CD4-positive, alpha-beta T cell treated with Interleukin-15 for 4 hours (primary cell): Measurements from ENCODE around the gene PSMB11.

Experiments used
- DNase-seq: peaks from one replicate; pipeline ENCODE4 v3.0.0-alpha.2; 2020; ENCODE audit warnings: low spot score

PSMB11 gene

GRCh38 chr14:23085458-23085857 is 43.4 kb downstream of the PSMB11 start:
- no peak for DNase-seq

- DNase-seq: no peak
Measured at GRCh38 chr14:23086565-23086964, 44.6 kb downstream of the PSMB11 start.

DNA sequence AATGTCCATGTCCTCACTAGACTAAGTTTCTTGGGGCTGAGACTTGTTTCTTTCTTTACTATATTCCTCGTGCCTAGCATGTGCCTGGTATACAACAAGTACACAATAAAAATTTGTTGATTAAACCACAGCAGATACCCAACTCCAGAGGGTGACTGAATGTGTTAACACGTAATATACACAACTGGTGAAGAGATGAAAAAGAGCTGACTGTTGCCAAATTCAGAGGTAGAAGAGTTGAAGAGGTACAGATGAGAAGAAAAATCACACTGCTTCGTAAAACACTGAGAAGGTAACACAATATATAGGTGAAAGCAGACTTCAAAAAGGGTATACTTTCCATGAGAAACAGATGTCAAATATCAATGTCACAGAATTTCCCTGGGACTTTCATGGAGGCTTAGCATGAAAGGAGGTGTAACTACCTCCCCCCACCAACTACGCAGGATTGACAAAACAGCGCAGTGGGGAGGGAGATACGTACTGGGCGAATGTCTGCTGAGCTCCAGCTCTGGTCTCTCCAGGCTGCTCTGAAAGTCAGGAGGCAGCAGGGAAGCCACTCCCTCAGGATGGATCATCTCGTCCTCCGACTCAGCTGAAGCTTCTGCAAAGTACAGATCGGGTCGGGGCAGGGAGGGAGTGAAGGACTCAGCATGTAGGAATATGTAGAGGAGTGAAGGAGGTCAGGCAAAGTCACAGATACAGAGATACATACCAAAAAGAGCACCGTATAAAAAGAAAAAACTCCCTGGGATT is 47.7 kb downstream of the PSMB11 start:
- no peak for DNase-seq

GRCh38 chr14:23090254-23090636 is 48.2 kb downstream of the PSMB11 start:
- no peak for DNase-seq

- no peak for DNase-seq
Measured at GRCh38 chr14:23091294-23092225, 49.5 kb downstream of the PSMB11 start.

GRCh38 chr14:23093104-23093503 is 51.1 kb downstream of the PSMB11 start:
- DNase-seq: no peak

- DNase-seq: no peak
Measured at GRCh38 chr14:23093526-23093925, 51.5 kb downstream of the PSMB11 start.
